Measurements from ENCODE around the gene POTEG.
"Not testable (repeated sequence)": the region's sequence is repeated elsewhere in the genome, so short reads cannot be mapped to it uniquely, and the experiment has no call there.

POTEG gene

DNA sequence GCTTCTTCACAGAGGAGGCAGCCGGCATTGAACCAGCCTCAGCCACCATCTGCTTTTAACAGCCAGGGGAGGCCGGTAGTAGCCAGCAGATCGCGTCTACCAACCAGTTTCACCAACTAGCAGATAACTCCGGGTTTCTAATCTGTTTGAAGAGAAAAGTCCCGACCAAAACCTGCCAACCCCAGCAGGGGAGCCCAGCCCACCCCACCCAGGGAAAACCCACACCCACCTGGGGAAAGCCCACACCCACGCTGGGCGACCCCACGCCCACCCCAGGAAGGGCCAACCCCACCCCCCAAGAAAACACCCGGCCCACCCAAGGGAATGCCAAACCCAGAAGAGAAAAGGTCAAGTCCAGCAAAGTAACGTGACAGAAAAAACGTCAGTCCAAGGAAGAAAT is at the start of gene POTEG:
Gene POTEG (minus strand): TSS at position 101 of the 400 bp plus-strand sequence. CDS start 52 bp downstream, at position 49.
- DNase-seq: not testable (repeated sequence)

DNA sequence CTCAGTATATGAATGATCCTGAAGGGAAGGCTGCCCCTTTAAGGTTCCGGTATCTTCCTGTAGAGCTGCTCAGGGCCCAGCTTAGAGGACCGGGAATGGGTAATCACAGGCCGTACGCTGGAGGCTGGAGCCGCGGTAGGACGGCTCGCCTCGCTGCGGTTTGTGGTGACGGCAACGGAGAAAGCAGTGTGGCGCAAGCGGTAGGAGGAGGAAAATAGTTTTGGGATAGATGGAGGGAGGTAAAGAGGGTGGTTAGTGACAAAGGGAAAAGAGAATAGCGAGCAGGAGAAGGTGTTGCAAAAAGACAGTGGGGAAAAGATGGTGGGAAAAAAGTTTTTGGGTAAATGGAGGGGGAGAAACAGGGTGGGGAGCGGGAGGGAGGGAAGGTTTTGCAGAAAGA is 48.0 kb upstream of the POTEG start:
- not testable (repeated sequence) for DNase-seq

DNA sequence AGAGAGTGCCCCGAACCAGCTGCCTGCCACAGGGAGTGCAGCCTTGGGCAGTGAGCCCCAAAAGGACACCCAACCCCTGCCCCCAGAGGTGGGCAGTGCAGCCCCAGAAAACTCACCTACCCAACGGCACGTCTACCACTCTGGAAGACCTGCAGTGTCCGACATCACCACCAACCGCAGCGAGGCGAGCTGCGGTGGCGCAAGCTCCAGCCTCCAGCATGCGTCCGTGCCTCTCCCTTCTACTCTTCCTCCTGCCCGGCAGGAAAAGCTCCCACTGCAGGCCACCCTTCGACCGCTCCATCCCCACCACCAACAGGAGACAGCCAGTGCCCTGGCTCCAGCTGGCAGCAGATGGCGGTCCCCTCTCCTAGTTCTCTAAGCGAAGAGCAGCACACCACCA is 47.3 kb upstream of the POTEG start:
- not testable (repeated sequence) for DNase-seq

DNA sequence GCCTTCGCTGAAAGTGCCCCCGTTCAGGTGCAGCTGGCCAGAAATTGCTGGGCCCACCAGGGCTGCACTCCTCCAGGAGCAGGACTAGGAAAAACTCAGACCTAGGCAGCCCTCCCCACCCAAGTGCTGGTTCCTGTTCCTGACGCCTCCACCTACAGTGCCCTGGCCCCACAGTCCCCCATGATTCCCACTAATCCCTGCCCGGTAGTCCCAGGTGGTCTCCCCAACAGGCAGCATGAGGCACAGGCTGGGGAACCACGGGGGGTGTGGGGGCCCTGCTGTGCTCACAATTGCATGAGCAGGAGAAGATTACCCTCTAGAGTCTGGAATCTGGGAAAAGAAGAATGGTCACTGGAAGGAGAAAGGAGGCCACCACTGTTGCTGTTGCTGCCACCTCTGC is 46.4 kb upstream of the POTEG start:
- DNase-seq: not testable (repeated sequence)

DNA sequence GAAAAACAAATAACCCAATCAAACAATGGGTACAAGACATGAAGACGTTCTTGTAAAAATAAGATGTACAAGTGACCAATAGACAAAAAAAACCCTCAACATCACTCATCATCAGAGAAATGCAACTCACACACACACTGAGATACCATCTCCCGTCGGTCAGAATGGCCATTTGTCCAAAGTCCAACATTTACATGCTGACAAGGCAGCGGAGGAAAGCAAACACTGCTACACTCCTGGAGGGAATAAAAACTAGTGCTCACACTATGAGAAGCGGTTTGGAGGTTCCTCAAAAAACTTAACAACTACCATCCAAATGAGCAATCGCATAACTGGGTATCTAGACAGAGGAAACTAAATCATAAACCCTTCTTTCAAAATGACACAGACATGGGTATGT is 11.6 kb upstream of the POTEG start:
- not testable (repeated sequence) for DNase-seq

DNA sequence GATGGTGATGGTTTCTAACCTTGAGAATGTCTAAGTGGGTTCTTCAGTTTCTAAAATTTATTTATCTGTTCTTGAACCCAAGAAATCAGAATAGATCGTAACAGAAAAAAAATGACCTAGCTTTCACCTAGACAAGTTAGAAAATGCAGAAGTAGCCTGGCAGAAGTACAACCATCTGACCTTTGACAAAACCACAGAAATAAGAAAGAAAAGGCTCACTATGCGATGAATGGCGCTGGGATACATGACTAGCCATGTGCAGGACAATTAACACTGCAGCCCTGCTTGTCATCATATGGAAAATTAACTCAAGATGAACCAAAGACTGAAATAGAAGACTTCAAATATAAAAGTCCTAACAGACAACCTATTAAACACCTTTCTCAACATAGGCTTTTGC is 5.7 kb upstream of the POTEG start:
- DNase-seq: not testable (repeated sequence)

DNA sequence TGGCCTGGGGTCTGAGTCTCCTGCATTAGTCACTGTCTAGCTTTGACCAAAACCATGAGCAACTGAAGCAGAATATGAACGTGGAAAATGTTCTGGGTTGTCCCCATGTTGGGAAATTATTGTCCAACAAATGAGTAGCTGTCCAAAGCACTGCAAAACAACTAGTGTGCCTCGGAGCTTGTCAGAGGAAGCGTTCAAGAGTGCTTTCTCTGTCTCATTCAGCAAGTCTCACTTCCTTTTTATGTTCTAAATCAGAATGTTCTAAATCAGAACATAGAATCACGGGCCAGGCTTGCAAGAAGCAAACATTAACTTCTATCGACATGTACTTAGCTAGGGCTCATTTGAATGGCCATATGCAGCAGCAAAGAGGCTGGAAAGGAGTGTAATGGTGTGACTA is 5.1 kb upstream of the POTEG start:
- not testable (repeated sequence) for DNase-seq

DNA sequence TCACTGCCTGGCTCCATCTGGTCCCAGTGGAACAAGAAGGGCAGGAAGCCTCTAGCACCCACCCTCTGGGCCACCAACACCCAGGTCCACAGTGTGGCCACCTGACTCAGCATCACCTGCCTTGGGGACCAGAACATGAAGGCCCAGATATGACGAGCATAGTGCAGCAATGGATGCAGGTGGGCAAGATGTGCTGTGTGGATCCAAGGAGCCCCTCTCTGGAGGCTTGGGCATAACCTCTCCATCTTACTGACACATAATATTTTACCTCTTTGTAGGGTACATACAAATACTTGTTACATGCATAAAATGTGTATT is 2.9 kb upstream of the POTEG start:
- not testable (repeated sequence) for DNase-seq

DNA sequence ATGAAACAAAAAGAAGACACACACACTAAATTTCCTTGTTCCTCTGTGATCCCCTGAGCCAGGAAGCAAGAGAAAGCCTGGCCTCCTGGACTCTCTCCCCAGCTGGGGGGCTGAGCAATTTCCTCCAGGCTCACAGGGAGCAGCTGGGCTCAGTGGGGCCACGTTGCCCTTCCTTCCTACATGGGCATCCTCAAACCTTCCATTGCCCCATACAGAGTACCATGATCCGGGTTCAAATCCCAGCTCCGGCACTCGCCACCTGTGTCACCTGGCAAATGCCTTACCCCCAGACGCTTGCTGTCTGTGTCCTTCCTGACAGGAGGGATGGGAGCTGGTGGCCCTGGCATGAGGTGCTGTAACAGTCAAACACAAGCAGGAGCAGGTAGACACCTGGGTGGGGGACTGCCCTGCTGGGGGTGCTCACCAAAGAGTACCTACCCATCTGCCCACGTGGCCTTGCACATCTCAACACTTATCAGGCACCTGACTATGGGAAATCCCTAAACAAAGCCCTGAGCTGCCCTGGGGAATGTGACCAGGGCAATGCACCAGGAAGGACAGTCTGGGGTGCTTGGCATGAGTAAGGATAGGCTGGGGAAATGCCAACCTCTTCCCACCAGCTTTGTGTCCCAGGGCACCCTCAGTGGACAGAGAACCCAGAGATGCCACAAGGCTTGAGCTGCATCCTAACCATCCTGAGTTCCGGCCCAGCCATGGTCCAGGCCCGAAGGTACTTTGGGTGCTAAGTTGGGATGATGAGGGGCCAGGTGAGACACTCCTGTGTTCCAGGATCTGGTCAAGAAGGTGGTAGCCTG is 2.4 kb upstream of the POTEG start:
- DNase-seq: not testable (repeated sequence)

DNA sequence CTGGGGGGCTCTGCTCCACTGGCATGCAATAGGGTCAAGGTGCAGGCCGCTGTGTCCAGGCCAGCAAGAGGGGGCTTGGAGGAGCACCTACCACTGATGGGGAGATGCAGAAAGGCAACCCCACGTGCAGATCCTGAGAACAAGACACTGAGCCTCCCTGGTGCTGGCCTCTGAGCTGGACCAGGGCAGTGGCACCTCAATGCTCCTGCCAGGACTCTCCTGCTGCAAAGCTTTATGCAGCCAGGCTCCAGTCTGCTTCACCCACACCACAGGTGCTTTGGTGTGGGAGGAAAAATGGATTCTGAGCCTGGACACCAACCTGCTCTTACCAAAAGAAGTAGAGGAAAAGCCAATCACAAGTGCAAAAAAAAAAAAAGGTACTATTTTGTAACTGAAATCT is 1.7 kb upstream of the POTEG start:
- not testable (repeated sequence) for DNase-seq

DNA sequence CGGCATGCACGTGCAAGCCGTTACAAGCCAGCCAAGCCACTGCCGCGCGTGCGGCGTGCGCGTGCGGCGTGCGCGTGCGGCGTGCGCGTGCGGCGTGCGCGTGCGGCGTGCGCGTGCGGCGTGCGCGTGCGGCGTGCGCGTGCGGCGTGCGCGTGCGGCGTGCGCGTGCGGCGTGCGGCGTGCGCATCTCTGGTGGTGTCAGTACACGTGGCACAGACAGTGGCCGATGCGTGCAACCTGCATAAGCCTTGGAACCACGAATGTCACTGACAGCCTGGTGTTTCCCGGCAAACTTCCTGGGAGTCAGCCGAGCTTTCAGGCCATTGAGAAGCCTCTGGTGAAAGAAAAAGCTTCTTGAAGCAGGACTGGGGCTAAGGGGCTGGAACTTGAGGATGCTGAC is 750 bp upstream of the POTEG start:
- not testable (repeated sequence) for DNase-seq

DNA sequence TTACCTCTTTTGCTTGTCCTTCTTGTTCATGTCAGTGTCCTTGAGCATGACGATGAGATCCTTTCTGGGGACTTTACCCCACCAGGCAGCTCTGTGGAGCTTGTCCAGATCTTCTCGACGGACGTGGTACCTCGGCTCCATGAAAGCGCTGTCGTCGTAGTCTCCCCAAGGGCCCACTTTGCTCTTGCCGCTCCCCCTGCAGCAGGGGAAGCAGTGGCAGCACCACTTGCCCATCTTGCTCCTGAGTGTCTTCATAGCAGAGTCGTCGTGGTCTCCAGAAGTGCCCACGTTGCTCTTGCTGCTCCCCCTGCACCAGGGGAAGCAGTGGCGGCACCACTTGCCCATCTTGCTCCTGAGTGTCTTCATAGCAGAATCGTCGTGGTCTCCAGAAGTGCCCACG is 376 bp downstream of the POTEG start:
- not testable (repeated sequence) for DNase-seq

DNA sequence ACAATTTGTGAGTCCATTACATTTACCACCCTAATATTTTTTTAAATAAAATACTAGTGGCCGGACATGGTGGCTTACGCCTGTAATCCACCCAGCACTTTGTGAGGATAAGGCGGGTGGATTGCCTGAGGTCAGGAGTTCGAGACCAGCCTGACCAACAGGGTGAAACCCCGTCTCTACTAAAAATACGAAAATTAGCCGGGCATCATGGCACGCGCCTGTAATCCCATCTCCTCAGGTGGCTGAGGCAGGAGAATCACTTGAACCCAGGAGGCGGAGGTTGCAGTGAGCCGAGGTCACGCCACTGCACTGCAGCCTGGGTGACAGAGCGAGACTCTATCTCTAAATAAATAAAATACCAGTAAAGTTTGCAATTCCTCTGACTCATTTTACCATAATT is 25.6 kb downstream of the POTEG start:
- DNase-seq: not testable (repeated sequence)

DNA sequence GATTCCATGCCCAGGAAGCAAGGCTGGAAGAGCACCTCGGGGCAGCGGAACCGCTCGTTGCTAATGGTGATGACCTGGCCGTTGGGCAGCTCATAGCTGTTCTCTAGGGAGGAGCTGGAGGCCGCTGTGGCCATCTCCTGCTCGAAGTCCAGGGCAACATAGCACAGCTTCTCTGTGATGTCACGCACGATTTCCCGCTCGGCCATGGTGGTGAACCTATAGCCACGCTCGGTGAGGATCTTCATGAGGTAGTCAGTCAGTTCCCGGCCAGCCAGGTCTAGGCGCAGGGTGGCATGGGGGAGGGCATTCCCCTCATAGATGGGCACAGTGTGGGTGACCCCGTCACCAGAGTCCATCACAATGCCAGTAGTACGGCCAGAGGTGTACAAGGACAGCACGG is 32.0 kb downstream of the POTEG start:
- not testable (repeated sequence) for DNase-seq

DNA sequence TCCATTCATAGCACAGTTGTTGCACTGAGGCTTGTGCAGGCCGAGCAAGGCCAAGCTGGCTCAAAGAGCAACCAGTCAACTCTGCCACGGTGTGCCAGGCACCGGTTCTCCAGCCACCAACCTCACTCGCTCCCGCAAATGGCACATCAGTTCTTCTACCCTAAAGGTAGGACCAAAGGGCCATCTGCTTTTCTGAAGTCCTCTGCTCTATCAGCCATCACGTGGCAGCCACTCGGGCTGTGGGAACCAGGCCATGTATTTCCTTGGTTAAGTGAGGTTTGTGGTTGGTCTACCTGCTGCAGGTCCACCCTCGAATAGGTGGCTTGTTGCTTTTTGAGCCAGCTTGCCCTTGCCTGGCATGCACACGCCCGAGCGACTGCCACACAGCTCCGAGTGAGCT is 39.4 kb downstream of the POTEG start:
- not testable (repeated sequence) for DNase-seq

DNA sequence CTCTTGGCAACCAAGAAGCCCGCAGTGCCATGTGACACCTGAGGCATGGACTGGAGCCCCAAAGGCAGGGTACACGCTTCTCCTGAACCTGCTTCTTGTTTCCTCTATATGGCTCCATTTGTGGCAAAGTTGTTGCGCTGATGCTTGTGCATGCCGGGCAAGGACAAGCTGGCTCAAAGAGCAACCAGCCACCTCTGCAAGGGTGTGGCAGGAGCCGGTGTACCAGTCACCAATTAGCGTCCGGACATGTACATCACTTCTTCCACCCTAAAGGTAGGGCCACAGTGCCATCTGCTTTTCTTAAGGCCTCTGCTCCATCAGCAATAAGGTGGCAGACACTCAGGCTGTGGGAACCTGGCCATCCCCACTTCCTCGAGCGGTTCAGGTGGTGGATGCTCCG is 43.9 kb downstream of the POTEG start:
- DNase-seq: not testable (repeated sequence)

DNA sequence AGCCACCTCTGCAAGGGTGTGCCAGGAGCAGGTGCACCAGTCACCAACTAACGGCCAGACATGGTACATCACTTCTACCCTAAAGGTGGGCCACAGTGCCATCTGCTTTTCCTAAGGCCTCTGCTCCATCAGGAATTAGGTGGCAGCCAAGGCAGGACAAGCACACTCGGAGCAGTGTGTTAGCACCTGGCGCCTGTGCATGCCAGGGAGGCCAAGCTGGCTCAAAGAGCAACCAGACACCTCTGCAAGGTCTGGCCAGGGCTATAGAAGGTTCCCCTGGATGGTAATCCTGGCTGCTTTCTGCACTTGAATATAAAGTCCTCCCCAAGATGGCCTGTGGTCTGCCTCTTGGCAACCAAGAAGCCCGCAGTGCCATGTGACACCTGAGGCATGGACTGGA is 45.4 kb downstream of the POTEG start:
- DNase-seq: not testable (repeated sequence)

DNA sequence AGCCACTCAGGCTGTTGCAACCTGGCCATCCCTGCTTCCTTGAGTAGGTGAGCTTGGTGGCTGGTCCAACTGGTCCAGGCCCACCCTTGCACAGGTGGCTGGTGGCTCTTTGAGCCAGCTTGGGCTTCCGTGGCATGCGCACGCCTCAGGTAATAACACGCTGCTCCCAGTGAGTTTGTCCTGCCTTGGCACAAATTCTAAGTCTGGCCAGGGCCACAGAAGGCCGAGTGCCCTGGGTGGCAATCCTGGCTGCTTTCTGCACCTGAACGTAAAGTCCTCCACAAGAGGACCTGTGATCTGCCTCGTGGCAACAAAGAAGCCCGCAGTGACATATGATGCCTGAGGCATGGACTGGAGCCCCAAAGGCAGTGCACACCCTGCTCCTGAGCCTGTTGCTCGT is 47.1 kb downstream of the POTEG start:
- not testable (repeated sequence) for DNase-seq

DNA sequence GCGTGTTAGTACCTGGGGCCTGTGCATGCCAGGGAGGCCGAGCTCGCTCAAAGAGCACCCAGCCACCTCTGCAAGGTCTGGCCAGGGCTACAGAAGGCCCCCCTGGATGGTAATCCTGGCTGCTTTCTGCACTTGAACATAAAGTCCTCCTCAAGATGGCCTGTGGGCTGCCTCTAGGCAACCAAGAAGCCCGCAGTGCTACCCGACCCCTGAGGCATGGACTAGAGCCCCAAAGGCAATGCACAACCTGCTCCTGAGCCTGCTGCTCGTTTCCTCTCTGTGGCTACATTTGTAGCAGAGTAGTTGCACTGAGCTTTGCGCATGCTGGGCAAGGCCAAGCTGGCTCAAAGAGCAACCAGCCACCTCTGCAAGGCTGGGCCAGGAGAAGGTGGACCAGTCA is 47.8 kb downstream of the POTEG start:
- DNase-seq: not testable (repeated sequence)

DNA sequence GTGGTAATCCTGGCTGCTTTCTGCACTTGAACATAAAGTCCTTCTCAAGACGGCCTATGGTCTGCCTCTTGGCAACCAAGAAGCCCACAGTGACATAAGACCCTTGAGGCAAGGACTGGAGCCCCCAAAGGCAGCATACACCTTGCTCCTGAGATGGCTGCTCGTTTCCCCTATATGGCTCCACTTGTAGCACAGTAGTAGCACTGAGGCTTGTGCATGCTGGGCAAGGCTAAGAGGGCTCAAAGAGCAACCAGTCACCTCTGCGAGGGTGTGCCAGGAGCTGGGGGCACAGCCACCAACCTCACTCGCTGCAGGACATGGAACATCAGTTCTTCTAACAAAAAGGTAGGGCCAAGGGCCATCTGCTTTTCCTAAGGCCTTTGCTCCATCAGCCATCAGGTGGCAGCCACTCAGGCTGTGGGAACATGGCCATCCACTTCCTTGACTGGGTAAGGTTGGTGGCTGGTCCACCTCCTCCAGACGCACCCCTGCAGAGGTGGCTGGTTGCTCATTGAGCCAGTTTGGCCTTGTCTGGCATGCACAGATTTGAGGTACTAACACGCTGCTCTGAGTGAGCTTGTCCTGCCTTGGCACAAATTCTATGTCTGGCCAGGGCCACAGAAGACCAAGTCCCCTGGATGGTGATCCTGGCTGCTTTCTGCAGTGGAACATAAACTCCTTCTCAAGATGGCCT is 49.9 kb downstream of the POTEG start:
- DNase-seq: not testable (repeated sequence)

DNA sequence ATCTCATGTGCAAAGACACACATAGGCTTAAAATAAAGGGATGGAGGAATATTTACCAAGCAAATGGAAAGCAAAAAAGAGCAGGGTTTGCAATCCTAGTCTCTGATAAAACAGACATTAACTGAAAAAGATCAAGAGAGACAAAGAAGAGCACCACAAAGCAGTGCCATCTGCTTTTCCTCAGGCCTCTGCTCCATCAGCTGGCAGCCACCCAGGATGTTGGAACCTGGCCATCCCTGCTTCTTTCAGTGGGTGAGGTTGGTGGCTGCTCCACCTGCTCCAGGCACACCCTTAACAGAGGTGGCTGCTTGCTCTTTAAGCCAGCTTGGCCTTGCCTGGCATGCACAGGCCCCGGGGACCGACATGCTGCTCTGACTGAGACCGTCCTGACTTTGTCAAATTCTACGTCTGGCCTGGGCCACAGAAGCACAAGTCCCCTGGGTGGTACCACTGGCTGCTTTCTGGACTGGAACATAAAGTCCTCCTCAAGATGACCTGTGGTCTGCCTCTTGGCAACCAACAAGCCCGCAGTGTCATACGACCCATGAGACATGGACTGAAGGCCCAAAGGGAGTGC is 51.0 kb downstream of the POTEG start:
- DNase-seq: not testable (repeated sequence)

DNA sequence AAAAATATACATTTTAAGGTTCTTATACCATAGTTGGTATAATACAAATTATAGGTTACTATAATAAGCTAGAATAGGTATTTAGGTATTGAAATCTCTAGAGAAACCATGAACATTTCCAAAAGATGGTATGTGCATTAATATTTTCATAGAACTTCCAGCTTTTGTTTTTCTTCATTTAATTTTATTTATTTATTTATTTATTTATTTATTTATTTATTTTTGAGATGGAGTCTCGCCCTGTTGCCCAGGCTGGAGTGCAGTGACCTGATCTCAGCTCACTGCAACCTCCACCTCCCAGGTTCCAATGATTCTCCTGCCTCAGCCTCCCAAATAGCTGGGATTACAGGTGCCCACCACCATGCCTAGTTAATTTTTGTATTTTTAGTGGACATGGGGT is 54.0 kb downstream of the POTEG start:
- not testable (repeated sequence) for DNase-seq

DNA sequence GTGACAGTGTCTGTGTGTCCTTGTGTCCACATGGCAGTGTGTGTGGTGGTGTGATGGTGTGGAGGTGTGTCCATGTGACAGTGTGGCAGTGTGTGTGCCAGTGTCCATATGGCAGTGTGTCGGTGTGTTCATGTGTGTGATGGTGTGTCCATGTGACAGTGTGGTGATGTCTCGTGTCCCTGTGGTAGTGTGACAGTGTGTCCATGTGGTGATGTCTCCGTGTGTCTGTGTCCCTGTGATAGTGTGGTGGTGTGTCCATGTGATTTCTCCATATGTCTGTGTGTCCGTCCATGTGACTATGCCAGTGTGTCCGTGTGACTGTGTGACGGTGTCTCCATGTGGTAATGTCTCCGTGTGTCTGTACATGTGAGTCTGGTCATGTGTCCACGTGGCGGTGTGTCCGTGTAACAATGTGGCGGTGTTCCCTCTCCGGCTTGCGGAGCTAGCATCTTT is 59.7 kb downstream of the POTEG start:
- not testable (repeated sequence) for DNase-seq

All from GF-D8 (cell line).